ENCODE measurements around the gene PSMB10.

The PSMB10 gene

DNA sequence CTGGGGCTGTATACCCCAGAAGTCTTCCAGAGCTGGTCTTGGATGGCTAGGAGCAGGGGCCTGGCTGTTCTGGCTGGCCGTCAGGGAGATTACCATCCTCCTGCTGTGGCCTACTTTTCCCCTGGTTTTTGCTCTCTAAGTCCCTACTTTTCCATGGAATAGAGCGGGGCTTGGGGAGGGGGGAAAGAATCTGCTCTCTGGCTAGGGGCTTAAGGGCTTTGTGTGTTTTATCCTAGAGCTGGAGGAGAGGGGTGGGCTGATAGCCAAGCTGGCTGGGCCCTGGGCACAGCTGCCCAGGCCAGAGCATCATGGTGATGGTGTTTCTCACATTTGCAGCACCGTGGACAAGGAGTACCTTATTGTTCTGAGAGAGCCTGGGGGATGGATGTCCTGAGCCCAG, 48.3 kb downstream of the PSMB10 start:
- DNase-seq, result no peak

- no peak for DNase-seq
These were observed 50.3 kb downstream of the PSMB10 start for GRCh38 chr16:67886387-67886786.

DNA sequence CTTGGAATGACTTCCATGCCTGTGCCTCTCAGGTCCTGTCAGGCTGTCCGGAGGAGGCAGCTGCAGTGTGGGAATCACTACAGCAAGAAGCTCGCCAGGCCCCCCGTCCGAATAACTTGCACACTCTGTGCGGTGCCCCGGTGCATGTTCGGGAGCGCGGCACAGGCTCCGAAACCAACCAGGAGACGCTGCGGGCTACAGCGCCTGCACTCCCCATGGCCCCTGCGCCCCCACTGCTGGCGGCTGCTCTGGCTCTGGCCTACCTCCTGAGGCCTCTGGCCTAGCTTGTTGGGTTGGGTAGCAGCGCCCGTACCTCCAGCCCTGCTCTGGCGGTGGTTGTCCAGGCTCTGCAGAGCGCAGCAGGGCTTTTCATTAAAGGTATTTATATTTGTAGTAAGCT, 50.7 kb downstream of the PSMB10 start:
- DNase-seq, result no peak

DNA sequence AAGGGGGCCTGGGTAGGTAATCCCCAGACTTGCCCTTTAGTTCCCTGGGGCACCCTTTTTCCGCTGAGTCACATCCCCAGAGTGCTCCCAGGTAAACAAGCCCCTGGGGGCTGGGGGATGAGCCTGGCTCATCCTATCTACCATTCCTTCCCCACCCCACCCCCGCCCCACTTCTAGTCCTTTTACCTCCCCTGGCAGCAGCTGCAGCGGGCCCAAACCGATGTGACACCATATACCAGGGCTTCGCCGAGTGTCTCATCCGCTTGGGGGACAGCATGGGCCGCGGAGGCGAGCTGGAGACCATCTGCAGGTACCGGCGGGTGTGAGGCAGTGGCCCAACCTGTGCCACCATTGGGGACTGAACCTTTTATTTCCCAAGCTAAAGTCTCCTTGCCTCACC, 51.1 kb downstream of the PSMB10 start:
- no peak for DNase-seq

- no peak for DNase-seq
These were observed 52.0 kb downstream of the PSMB10 start, which contains the start of gene NRN1L for GRCh38 chr16:67884684-67885083. NRN1L (plus strand) TSS chr16:67884885; CDS start chr16:67884904, 19 bp downstream.
